Adipocyte (in vitro differentiated cells): ENCODE results near the gene CYLD.

ENCODE experiments used
- DNase-seq: peaks from one replicate; pipeline ENCODE4 v3.0.0-alpha.2; 2015; ENCODE audit warnings: low read depth
- H3K27me3 ChIP-seq: replicated peaks from 2 replicates; pipeline ENCODE4 v1.7.0; 2013; ENCODE audit warnings: mild to moderate bottlenecking, low read length, moderate library complexity; ENCODE audit not compliant: control insufficient read depth, insufficient read depth
- H3K36me3 ChIP-seq: 2 replicates; pipeline ENCODE4 v1.7.0; 2013; ENCODE audit warnings: low read length, mild to moderate bottlenecking, moderate library complexity; ENCODE audit not compliant: control insufficient read depth, insufficient read depth, severe bottlenecking
- H3K4me1 ChIP-seq: 2 replicates; pipeline ENCODE4 v1.7.0; 2013; ENCODE audit warnings: mild to moderate bottlenecking, low read length, moderate library complexity; ENCODE audit not compliant: control insufficient read depth, insufficient read depth
- H3K4me3 ChIP-seq: 2 replicates; pipeline ENCODE4 v1.7.0; 2013; ENCODE audit warnings: mild to moderate bottlenecking, low read length, moderate library complexity
- H3K9ac ChIP-seq: 2 replicates; pipeline ENCODE4 v1.7.0; 2013; ENCODE audit warnings: mild to moderate bottlenecking, low read length, moderate library complexity
- H3K9me3 ChIP-seq: 2 replicates; pipeline ENCODE4 v1.7.0; 2013; ENCODE audit warnings: mild to moderate bottlenecking, low read length, moderate library complexity; ENCODE audit not compliant: control insufficient read depth

CYLD gene

DNA sequence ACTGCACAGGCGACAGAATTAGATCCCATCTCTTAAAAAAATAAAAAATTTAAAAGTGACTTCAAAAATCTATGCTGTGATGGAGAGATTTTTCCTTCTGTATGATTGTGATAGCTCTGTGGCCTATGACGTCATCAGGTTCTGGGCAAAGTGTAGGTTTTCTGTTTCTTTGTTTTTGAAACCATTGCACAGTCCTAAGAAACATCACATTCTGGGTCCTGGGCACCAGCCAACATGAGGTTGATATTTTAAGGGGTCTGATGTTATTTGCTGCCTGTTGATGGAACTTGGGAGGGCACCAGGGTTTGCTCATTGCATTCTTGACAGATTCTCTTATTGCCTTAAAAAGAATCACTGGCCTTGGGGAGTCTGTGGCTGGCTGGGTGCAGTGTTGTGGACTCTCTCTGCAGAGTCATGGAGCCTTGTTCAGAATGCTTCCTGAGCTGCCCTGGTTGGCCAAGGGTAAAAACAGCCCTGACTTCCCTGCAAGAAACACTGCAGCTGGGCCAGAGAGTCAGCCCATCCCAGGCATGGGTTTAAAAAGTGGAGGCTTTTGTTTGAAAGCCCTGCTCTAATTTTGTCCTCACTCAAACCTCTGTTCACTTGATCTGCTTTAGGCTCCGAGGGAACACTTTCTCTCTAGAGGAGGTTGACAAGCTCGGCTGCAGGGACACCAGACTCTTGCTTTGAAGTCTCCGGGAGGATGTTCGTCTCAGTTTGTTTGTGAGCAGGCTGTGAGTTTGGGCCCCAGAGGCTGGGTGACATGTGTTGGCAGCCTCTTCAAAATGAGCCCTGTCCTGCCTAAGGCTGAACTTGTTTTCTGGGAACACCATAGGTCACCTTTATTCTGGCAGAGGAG lies 10.5 kb upstream of the CYLD start:
- Histone ChIP-seq H3K9ac (no peak overlapping the region), H3K4me3 (no peak overlapping the region), H3K4me1 (peaks cover 2% of the 10 kb centered on the region), H3K36me3 (no peaks in the 10 kb centered on the region), H3K9me3 (no peaks in the 10 kb centered on the region), H3K27me3 (no peaks in the 10 kb centered on the region)
- no peak for DNase-seq

DNA sequence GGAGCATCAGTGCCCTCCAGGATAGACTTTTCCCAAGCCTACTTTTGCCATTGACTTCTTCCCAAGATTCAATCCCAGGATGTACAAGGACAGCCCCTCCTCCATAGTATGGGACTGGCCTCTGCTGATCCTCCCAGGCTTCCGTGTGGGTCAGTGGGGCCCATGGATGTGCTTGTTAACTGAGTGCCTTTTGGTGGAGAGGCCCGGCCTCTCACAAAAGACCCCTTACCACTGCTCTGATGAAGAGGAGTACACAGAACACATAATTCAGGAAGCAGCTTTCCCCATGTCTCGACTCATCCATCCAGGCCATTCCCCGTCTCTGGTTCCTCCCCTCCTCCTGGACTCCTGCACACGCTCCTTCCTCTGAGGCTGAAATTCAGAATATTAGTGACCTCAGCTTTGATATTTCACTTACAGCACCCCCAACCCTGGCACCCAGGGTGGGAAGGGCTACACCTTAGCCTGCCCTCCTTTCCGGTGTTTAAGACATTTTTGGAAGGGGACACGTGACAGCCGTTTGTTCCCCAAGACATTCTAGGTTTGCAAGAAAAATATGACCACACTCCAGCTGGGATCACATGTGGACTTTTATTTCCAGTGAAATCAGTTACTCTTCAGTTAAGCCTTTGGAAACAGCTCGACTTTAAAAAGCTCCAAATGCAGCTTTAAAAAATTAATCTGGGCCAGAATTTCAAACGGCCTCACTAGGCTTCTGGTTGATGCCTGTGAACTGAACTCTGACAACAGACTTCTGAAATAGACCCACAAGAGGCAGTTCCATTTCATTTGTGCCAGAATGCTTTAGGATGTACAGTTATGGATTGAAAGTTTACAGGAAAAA lies 9.7 kb upstream of the CYLD start:
- H3K9ac ChIP-seq = no peak overlapping the region
- H3K4me1 ChIP-seq = peaks cover 2% of the 10 kb centered on the region
- H3K4me3 ChIP-seq = no peak overlapping the region
- DNase-seq = no peak
- no peaks in the 10 kb centered on the region for H3K27me3 ChIP-seq
- no peaks in the 10 kb centered on the region for H3K36me3 ChIP-seq
- no peaks in the 10 kb centered on the region for H3K9me3 ChIP-seq

DNA sequence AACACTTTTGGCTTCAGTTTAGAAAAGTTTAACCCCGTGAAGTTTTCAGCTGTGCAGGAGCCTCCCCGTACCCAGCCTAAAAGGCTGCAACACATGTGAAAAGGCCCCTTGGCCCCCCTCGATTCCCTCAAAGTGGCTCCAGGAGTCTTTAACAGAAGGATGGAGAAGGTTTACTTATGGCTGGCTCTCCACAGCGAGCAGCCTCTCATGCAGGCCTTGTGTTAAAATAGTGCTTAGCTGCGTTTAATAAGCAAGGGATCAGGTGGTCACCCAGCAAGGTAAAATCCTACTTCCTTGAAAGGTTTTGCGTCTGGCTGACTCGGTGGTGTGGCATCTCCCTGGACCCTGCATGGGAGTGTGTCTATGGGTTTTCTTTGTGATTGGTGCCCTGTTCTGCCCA lies 8.4 kb upstream of the CYLD start:
- Histone ChIP-seq H3K27me3 (no peaks in the 10 kb centered on the region), H3K4me1 (peaks cover 2% of the 10 kb centered on the region)
- DNase-seq = no peak

DNA sequence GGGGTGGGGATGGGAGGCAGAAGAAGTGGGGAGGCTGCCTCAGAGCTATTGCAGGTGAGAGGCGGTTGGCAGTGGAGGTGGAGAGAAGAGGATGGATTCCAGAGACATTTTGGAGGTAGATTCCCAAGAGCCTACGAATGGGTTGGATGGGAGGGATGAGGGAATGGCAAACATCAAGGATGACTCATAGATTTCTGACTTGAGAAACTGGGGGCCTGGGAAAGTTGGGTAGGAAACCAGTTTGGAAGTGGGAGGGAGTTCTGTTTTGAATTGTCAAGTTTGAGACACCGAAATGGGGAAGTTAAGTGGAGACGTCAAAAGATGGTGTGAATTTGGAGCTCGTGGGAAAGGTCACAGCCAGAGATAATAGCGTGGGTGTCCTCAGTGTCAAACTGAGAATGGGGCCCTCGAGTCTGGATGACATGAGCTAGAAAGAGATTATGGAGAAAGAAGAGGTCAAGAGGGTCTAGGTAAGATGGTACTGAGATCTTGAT lies 6.2 kb upstream of the CYLD start:
- Histone ChIP-seq H3K36me3 (no peaks in the 10 kb centered on the region), H3K9ac (no peak overlapping the region), H3K27me3 (no peaks in the 10 kb centered on the region), H3K9me3 (no peaks in the 10 kb centered on the region), H3K4me1 (peaks cover 2% of the 10 kb centered on the region), H3K4me3 (no peak overlapping the region)
- DNase-seq = no peak

More for the DNA sequence above, 8.4 kb upstream of the CYLD start:
- Histone ChIP-seq H3K9me3 (no peaks in the 10 kb centered on the region), H3K9ac (no peak overlapping the region), H3K36me3 (no peaks in the 10 kb centered on the region), H3K4me3 (no peak overlapping the region)

DNA sequence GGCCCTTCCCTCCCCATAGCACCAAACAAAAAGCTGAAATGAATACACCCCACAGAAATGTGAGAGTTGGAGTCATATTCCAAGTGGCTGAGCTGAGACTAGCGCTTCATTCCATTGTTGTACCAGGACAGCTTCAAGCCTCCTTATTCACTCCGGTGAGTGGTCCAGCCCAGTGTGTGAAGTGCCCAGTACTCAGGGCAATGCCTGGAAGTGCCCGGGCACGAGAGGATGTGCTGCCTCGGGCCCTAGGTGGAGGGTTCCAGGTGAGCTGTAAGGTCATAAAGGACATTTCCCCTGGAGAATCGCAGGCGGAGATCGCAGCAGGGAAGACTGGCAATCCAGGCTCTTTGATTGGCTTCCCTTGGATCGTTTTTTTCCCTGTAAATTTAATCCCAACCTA lies 5.4 kb upstream of the CYLD start:
- Histone ChIP-seq H3K9ac (no peak overlapping the region), H3K4me3 (no peak overlapping the region), H3K36me3 (no peaks in the 10 kb centered on the region), H3K27me3 (no peaks in the 10 kb centered on the region), H3K4me1 (peaks cover 2% of the 10 kb centered on the region), H3K9me3 (no peaks in the 10 kb centered on the region)
- DNase-seq = no peak

DNA sequence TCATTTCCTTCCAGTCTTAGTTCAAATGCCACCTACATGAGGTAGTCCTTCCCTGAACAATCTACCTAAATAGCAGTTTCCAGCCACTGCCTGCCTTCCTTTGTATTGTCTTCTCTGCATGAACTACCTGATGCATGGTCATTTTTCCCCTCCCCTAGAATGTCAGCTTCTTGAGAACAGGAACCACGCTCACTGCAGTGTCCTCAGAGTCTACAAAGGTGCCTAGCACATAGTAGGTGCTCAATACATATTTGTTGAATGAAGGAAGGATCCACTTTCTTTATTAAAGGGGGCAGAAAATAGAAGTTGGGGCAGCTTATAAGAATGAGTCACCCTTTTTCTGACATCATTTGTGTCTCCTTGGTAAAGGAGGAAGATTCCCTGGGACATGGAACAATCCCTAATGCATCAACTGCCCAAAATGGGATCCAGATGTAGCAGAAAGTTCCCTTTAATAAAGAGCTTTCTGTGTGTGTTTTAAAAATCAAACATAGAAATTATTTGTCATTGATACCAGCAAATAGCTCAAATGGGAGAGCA lies 4.4 kb upstream of the CYLD start:
- Histone ChIP-seq H3K27me3 (no peaks in the 10 kb centered on the region), H3K4me1 (peaks cover 2% of the 10 kb centered on the region), H3K36me3 (no peaks in the 10 kb centered on the region)

DNA sequence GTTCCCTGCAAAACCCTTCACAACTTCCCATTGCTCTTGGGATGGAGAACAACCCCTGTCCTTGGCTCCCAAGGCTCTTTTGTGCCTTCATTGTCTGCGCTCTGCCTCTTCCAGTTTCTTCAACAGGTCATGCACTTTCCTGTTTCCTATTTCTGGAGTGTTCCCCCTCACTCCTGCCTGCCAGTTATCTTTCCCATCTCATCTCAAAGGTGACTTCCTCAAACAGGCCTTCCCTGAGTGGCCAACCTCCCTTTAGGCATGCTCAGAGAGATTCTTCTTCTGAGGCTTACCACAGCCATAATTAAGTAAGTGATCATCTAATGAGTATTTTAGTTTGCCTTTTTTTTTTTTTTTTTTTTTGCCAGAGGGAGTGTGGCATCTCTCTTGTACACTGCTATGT lies 2.9 kb upstream of the CYLD start:
- DNase-seq = no peak
- Histone ChIP-seq H3K4me1 (peaks cover 13% of the 10 kb centered on the region), H3K36me3 (no peaks in the 10 kb centered on the region), H3K9me3 (no peaks in the 10 kb centered on the region), H3K9ac (no peak overlapping the region), H3K4me3 (no peak overlapping the region), H3K27me3 (no peaks in the 10 kb centered on the region)

More for the DNA sequence above, 4.4 kb upstream of the CYLD start:
- H3K9me3 ChIP-seq = no peaks in the 10 kb centered on the region
- H3K4me3 ChIP-seq = no peak overlapping the region
- H3K9ac ChIP-seq = no peak overlapping the region
- no peak for DNase-seq

DNA sequence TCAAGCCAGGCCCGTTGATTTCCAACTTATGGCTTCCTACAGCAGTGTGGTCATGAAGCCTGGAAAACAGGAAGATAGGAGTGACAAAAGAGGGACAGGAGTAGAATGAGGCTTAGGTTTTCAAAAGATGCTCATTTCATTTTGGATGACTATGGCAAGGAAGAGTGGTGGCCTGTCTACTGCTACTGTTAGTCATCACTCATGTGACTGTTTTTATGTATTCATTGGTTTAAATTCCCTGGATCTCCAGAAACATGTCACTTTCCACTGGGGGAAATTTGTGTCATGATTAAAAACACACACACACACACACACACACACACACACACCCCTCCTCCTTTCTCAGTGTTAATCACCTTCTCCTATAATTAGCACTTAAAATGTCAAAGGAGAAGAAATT lies 1.1 kb upstream of the CYLD start:
- no peaks in the 10 kb centered on the region for H3K27me3 ChIP-seq
- H3K4me3 ChIP-seq = peak overlapping the region; percentile 83
- peak overlapping the region; percentile 73 for H3K9ac ChIP-seq
- H3K4me1 ChIP-seq = peaks cover 27% of the 10 kb centered on the region
- no peak for DNase-seq
- no peaks in the 10 kb centered on the region for H3K9me3 ChIP-seq
- H3K36me3 ChIP-seq = no peaks in the 10 kb centered on the region

DNA sequence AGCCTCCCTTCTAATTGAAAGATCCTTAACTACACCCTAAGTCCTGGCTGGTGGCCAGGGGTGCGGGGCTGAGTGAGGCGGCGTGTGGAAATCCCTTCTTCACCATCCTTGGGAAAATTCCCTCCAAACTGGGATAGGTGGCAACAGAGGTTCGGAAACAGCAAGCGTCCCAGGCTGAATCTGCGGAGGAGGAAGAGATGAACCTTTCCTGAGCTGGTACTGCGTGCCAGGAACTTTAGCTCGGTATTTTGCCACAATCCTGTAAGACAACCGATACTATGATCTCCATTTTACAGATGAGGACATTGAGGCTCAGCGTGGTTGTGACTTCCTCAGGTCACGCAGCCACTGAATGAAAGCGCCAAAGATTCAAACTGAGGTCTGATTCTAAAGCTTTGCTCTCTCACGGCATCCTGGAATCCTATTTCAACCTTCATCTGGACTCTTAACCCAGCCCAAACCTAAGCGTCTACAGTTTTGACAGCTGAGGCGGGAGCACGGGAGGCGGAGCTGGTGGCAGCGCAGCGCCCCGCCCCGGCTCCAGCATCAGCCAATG lies 583 bp upstream of the CYLD start:
- Histone ChIP-seq H3K9ac (peak overlapping the region; percentile 73), H3K27me3 (no peaks in the 10 kb centered on the region), H3K9me3 (no peaks in the 10 kb centered on the region), H3K4me3 (peak overlapping the region; percentile 83), H3K36me3 (no peaks in the 10 kb centered on the region), H3K4me1 (peaks cover 27% of the 10 kb centered on the region)
- DNase-seq = peak; percentile 37

DNA sequence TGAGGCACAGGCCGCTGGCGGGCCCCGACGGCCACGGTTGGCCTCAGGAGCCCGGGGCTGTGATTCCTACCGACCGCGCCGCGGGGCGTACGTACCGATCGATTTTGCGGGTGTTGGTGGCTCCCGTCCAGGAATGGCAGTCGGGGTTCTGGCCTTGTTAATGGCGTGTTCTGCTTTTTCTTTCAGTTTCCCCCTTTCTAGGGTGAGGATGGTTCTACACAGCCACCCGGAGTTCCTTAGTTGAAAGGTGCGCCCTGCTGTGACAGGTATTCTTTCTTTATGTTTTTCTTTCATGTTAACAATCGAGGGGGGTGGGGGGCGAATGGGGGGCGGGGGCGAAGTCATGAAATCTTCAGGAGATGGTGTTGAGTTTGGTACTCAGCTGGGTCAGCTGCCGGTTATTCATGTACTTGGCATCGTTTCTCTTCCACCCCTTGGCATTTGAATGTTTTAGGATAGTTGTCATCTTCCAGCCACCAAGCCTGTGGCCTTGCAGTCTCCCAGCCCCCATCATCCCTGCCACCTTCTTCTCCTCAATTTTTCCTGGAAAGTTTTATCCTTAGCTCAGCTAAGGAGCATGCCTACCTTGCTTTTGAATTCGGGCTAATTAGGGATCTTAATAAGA lies 802 bp downstream of the CYLD start:
- H3K27me3 ChIP-seq = no peaks in the 10 kb centered on the region
- H3K4me3 ChIP-seq = peak overlapping the region; percentile 90
- peaks cover 5% of the 10 kb centered on the region for H3K36me3 ChIP-seq
- peaks cover 27% of the 10 kb centered on the region for H3K4me1 ChIP-seq
- no peaks in the 10 kb centered on the region for H3K9me3 ChIP-seq
- H3K9ac ChIP-seq = peak overlapping the region; percentile 89
- DNase-seq = peak; percentile 69
